Nephron progenitor cell (in vitro differentiated cells): ENCODE results near the gene BMP2K.

Experiments
- DNase-seq: peaks from one replicate; pipeline ENCODE4 v3.0.0; 2021
- H3K27ac Mint-ChIP-seq: 2 replicates; pipeline ENCODE4 v1.8.0; 2021; ENCODE audit warnings: mild to moderate bottlenecking, moderate library complexity, mixed read lengths
- H3K27me3 Mint-ChIP-seq: 2 replicates; pipeline ENCODE4 v1.8.0; 2021; ENCODE audit warnings: mild to moderate bottlenecking, low read depth, mixed read lengths; ENCODE audit not compliant: poor library complexity
- H3K36me3 Mint-ChIP-seq: 2 replicates; pipeline ENCODE4 v1.8.0; 2021; ENCODE audit warnings: low read depth, mixed read lengths
- H3K4me1 Mint-ChIP-seq: 2 replicates; pipeline ENCODE4 v1.8.0; 2021; ENCODE audit warnings: mixed read lengths
- H3K4me3 Mint-ChIP-seq: 2 replicates; pipeline ENCODE4 v1.8.0; 2021; ENCODE audit warnings: mild to moderate bottlenecking, moderate library complexity, mixed read lengths
- H3K9me3 Mint-ChIP-seq: 2 replicates; pipeline ENCODE4 v1.8.0; 2021; ENCODE audit warnings: mild to moderate bottlenecking, moderate library complexity, mixed read lengths
- CTCF ChIP-seq: fragments of 200-600 bp; sonication (generic); IDR thresholded peaks from 2 replicates; pipeline ENCODE4 v1.5.0; 2021; ENCODE audit warnings: antibody characterized with exemption

BMP2K gene

GRCh38 chr4:78737035-78737434, 39.1 kb upstream of the BMP2K start:
- no peak for TF ChIP-seq CTCF
- no peak overlapping the region for H3K4me3 Mint-ChIP-seq
- DNase-seq, result no peak
- no peak overlapping the region for H3K27ac Mint-ChIP-seq
- H3K36me3 Mint-ChIP-seq, result no peaks in the 10 kb centered on the region
- peaks cover 3% of the 10 kb centered on the region for H3K9me3 Mint-ChIP-seq
- no peaks in the 10 kb centered on the region for H3K4me1 Mint-ChIP-seq
- H3K27me3 Mint-ChIP-seq, result no peaks in the 10 kb centered on the region

GRCh38 chr4:78737973-78738372, 38.2 kb upstream of the BMP2K start:
- DNase-seq, result no peak
- Mint-ChIP-seq H3K27ac (no peak overlapping the region), H3K36me3 (no peaks in the 10 kb centered on the region), H3K27me3 (no peaks in the 10 kb centered on the region), H3K4me1 (no peaks in the 10 kb centered on the region), H3K4me3 (no peak overlapping the region), H3K9me3 (peaks cover 3% of the 10 kb centered on the region)
- TF ChIP-seq CTCF, result no peak

- H3K27me3 Mint-ChIP-seq, result no peaks in the 10 kb centered on the region
- H3K27ac Mint-ChIP-seq, result no peak overlapping the region
- H3K36me3 Mint-ChIP-seq, result no peaks in the 10 kb centered on the region
- DNase-seq, result no peak
- TF ChIP-seq CTCF, result no peak
- no peak overlapping the region for H3K4me3 Mint-ChIP-seq
- no peaks in the 10 kb centered on the region for H3K4me1 Mint-ChIP-seq
- no peaks in the 10 kb centered on the region for H3K9me3 Mint-ChIP-seq
Measured at GRCh38 chr4:78742300-78742699, 33.9 kb upstream of the BMP2K start.

GRCh38 chr4:78747475-78747922, 28.7 kb upstream of the BMP2K start:
- no peaks in the 10 kb centered on the region for H3K36me3 Mint-ChIP-seq
- no peaks in the 10 kb centered on the region for H3K4me1 Mint-ChIP-seq
- no peaks in the 10 kb centered on the region for H3K27me3 Mint-ChIP-seq
- no peak overlapping the region for H3K27ac Mint-ChIP-seq
- DNase-seq, result no peak
- TF ChIP-seq CTCF, result no peak
- no peaks in the 10 kb centered on the region for H3K9me3 Mint-ChIP-seq
- no peak overlapping the region for H3K4me3 Mint-ChIP-seq

- Mint-ChIP-seq H3K27me3 (no peaks in the 10 kb centered on the region), H3K27ac (no peak overlapping the region), H3K9me3 (no peaks in the 10 kb centered on the region), H3K36me3 (no peaks in the 10 kb centered on the region), H3K4me3 (no peak overlapping the region), H3K4me1 (no peaks in the 10 kb centered on the region)
- TF ChIP-seq CTCF, result no peak
- DNase-seq, result no peak
Measured at GRCh38 chr4:78748381-78748780, 27.8 kb upstream of the BMP2K start.

GRCh38 chr4:78749258-78749971, 26.7 kb upstream of the BMP2K start:
- no peak overlapping the region for H3K4me3 Mint-ChIP-seq
- H3K36me3 Mint-ChIP-seq, result no peaks in the 10 kb centered on the region
- peaks cover 3% of the 10 kb centered on the region for H3K27me3 Mint-ChIP-seq
- H3K9me3 Mint-ChIP-seq, result no peaks in the 10 kb centered on the region
- H3K27ac Mint-ChIP-seq, result no peak overlapping the region
- no peaks in the 10 kb centered on the region for H3K4me1 Mint-ChIP-seq
- no peak for DNase-seq
- no peak for TF ChIP-seq CTCF
